Endometrial microvascular endothelial cells (primary cell): ENCODE results near the gene AKR7A2. TPM values are rescaled to one million over a fixed set of nuclear protein-coding genes. Genes with fewer than 3 reads are reported as not detected.

Source experiments
- in situ Hi-C: cut with HindIII; loops from 2 replicates; pipeline ENCODE4 v1.10.0; 2017; ENCODE audit warnings: low sequenced_read_pairs, low pct_unique_long_range_greater_than_20kb; ENCODE audit errors: inconsistent ontology term
- total RNA-seq: library from RNA; depleted of rRNA; stranded (reverse); fragments of >200 nt; gene quantifications from one replicate; pipeline ENCODE4 v1.2.3, GENCODE V29; 2015; ENCODE audit errors: inconsistent ontology term

The AKR7A2 gene
- 69.9 TPM for total RNA-seq

DNA sequence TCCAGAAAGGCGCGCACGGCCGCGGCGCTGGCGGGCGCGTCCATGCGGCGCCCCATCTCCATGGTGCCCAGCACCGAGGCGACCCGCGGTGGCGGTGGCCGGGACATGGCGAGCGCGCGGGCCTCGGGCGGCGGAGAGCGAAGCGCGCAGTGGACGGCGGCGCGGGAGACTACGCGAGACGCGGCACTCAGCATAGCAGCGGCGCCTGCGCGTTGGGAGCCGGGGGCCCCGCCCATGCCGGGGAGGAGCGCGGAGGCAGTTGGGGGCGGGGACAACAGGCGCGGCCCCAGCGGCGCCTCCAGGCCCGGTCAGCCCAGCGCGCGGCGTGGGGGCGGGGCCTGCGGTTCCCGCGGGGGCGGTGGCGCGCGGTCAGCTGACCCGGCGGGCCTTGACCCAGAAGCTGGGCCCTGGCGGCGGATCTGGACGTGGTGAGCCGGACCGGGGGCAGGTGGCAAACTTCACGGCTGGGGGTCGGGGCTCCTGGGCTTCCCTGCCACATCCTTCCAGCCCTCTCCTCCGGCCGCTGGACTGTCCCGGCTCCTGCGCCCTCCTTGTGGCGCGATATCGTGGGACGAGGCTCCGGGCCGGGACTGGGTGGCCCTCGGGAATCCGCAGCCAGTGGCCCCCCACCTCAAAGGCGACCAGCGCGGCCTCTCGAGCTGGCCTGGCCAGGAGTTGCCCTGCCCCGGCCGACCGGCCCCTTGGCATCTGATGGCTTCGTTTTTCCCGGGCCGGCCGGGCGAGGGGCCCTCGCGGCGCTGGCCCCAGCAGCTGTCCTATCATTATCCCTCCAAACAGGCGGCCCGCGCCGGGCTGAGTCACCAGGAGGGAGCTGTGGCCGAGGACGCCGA lies at the start of gene AKR7A2, which contains the start of gene SLC66A1:
AKR7A2 (minus strand) TSS at position 214 of the 851 bp plus-strand sequence; CDS start at position 194, 20 bp downstream.
SLC66A1 (plus strand) TSS at position 396 of the 851 bp plus-strand sequence. CDS start 5,352 bp downstream, outside the sequence.
- in situ Hi-C loops = no loop called here

DNA sequence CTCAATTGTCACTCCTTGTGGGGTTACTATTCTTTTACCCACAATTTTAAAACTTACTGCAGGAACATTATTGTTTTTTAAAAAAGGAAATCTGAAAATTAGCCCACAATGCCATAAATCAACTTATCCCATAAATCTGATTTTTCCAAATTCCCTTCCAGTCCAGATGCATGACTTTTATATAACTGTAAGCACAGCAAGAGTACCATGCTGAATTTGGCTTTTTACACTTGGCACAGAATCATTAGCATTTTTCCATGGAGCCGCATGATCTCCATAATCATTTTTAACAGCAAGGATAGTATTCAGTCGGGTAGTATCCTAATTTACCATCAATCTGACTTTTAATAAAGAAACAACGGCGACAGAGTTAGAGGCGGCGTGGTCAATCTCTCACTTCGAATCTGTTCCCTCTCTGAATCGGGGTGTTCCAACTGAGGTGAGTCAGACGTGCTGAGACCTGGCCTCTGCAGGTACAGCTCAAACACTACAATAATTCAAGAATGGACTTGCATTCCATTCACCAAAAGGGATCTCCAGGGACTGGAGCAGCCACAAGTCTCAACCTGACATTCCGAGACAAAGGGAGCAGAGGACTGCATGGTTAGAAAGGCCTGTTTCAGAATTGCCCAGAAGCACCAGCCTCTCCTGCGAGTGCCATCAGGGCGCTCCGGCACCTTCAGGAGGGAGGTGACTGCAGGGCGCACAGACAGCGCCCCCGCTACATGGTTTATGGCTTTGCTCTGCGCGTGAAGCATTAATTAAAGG lies 49.1 kb upstream of the AKR7A2 start:
- in situ Hi-C loops = no loop called here

GRCh38 chr1:19360432-19360831 lies 48.5 kb upstream of the AKR7A2 start:
- in situ Hi-C loops = no loop called here

DNA sequence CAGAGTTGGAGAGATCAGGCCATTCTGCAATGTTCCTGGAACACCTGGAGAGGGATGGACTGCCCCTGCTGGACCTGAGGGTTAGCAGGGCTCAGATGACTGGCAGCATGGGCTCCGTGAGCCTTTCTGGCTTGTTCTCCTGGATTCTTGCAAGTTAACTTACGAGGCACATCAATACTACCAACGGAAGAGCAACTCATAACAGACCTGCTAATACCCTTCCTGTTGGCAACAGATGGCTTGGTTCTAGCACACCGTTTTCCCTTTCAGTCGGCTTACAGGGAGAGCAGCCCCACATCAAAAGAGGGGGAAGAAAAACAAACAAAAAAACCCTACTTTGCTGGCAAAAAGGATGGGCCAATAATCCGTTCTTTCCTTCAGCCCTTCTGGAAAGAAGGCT lies 48.1 kb upstream of the AKR7A2 start:
- in situ Hi-C loops = no loop called here

- in situ Hi-C loops = no loop called here
Observed at GRCh38 chr1:19359357-19359756, 47.4 kb upstream of the AKR7A2 start.

DNA sequence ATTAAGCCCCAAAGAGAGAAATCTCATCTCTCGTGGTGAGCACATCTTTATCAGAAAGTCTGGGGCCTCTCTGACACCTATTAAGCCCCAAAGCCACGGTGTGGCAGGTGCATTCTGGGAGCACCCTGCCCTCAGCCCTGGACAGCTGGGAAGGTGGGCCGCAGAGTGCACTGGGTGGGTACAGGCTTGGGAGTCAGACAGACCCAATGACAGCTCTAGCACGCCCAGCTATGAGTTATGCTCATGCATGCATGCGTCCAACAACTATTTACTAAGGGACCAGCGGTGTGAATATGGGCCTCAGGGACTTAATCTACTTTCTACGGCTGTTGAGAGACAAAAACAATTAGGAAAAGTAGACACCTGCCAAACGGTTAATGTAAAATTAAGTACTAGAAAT lies 46.8 kb upstream of the AKR7A2 start:
- in situ Hi-C loops = no loop called here

GRCh38 chr1:19357299-19357986 lies 45.5 kb upstream of the AKR7A2 start:
- in situ Hi-C loops = no loop called here

- in situ Hi-C loops = no loop called here
Observed at GRCh38 chr1:19356266-19356665, 44.3 kb upstream of the AKR7A2 start.

GRCh38 chr1:19354531-19354981 lies 42.6 kb upstream of the AKR7A2 start:
- in situ Hi-C loops = no loop called here

GRCh38 chr1:19353596-19353995 lies 41.7 kb upstream of the AKR7A2 start:
- in situ Hi-C loops = no loop called here

DNA sequence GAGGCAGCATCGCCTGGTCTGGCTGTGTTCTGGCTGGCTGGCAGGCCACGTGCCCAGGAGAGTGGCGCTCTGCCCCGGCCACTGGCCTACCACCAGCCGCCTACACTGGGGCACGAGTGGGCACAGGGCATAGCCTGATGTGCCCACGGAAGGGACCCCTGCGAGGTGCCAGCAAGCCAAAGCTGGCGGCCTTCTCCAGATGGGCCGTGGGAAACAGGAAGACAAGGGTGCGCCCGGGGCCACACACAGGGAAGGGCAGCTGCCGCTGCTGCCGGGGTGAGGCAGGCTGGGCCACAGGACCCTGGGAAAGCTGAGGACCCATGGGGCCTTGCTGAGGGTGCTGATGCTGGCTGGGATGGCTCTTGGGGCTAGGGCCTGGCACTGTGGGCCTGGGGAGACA lies 40.9 kb upstream of the AKR7A2 start:
- in situ Hi-C loops = no loop called here

DNA sequence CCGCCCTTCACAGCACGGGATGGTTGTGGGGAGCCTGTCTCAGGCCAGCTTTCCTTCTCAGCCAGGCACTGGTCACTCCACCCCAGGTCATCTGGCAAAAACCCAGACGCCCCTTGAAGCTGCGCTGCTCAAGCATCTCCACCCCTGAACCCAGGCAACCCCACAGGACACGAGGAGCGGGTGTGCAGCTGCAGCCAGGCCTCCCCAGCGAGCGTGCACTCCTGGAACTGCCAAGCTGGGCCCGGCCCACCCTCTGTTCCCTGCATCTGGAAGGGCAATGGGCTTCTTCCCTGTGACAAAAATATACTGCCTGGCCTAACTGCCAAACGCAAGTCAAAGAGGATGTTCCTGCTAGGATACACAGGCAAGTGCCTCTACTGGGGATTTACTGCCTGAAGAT lies 39.9 kb upstream of the AKR7A2 start:
- in situ Hi-C loops = no loop called here

- in situ Hi-C loops = no loop called here
Observed at GRCh38 chr1:19350566-19350965, 38.6 kb upstream of the AKR7A2 start.

DNA sequence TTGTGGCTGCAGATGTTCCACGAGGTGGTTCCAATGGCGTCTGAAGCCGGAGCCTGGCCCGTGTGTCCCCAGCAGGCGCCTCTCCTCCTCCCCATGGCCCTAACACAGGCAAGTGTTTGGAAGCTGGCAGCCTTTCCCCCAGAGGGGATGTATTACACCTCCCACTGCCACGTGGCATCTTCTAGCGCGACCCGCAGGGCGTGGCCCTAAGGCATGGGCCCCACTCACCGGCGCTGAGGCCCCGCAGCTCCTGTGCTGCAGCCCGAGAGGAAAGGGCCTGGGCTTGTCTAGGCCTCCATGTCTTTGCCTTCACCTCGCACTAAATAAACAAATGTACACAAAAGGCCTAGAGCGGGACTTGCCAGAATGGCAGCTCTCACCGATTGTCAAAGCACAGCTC lies 38.1 kb upstream of the AKR7A2 start:
- in situ Hi-C loops = loop anchor here (25.0 kb wide), 1 partner anchor 287 kb away; the partner anchor contains the start of gene NBL1

- in situ Hi-C loops = loop anchor here (25.0 kb wide), 1 partner anchor 289 kb away; the partner anchor contains the start of gene NBL1
Observed at GRCh38 chr1:19348441-19349198, 36.7 kb upstream of the AKR7A2 start.

GRCh38 chr1:19347533-19348172 lies 35.7 kb upstream of the AKR7A2 start:
- in situ Hi-C loops = loop anchor here (25.0 kb wide), 1 partner anchor 290 kb away; the partner anchor contains the start of gene NBL1

DNA sequence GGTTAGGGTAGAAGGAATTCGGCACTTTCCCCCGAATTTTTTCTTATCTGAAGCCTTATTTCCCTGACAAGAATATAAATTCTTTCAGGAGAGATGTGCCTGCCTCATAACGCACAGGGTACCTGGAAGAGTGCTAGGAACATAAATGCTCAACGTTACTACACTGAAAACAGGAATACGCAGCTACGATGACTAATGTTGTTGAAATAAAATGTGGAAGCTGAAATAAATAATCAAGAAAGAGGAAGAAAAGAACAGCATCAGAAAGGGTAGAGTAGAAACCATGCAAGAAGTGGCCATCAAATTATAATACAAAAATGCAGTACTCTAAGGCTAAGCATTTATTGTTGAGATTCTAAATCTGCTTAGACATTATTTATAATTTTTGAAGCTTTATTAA lies 34.1 kb upstream of the AKR7A2 start:
- in situ Hi-C loops = loop anchor here (25.0 kb wide), 1 partner anchor 291 kb away; the partner anchor contains the start of gene NBL1

DNA sequence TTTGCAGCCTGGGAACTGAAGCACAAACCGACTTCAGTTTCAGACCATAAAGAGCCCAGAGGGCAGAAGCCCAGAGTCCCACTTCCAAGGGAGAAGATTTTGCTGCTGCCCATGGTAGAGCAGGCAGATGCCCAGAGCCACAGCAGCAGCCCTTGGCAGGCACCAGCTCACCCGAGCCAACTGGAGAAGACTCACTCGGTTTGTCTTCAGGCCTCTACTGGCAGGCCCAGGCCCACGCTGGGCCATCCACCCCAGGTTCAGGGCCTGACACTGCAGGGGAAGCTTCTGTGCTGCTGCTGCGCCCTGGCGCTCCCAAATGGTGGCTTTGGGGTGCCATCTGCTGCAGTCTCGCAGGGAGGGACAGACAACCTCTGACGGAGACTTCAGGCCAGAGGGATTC lies 33.4 kb upstream of the AKR7A2 start:
- in situ Hi-C loops = loop anchor here (25.0 kb wide), 1 partner anchor 292 kb away; the partner anchor contains the start of gene NBL1
